SK-N-MC (cell line): ENCODE measurements around the gene HBS1L.

ENCODE experiments used
- FOXP2 ChIP-seq: optimal IDR thresholded peaks from 2 replicates; pipeline ENCODE3; 2011; ENCODE audit warnings: mild to moderate bottlenecking, moderate library complexity; ENCODE audit not compliant: insufficient read depth; ENCODE audit errors: extremely low read length, control extremely low read depth
- POLR2AphosphoS5 ChIP-seq: IDR thresholded peaks from 2 replicates; pipeline ENCODE4 v1.6.1; 2012; ENCODE audit warnings: mild to moderate bottlenecking, low read depth, low read length, borderline replicate concordance

DNA sequence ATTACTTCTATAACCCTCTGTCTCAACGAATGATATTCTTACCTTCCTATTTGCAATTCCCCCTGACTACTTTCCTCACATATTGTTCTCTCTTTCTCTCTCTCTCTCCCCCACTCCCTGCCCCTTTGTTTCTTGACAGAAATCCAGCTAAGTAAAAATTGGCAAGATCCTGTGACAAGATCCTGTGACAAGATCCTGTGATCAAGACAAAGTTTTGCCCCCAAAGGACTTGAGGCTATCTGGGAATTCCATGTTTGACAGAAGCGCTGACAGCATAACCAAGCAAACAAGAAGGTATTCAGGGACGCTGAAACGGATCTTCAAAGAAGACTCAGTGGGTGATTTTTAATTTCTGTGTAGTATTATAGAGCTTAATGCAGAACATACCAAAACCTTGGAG lies 5.5 kb upstream of the HBS1L start:
- TF ChIP-seq FOXP2 (no peak), POLR2AphosphoS5 (no peak)
